Tibial nerve (tissue), 4 donors: ENCODE results near the gene CAMSAP1. TPM values are rescaled to one million over a fixed set of nuclear protein-coding genes. Genes with fewer than 3 reads are reported as not detected.
"Not testable (repeated sequence)": the region's sequence is repeated elsewhere in the genome, so short reads cannot be mapped to it uniquely, and the experiment has no call there.

Experiments used
- DNase-seq, 2 donors: peaks; one replicate each; pipeline ENCODE4 v3.0.0-alpha.2; 2019; ENCODE audit warnings: low spot score in 2 of 2
- H3K27ac ChIP-seq, 4 donors: fragments of 200-600 bp; sonication (generic) in 3 of 4; one replicate each; pipeline ENCODE4 v1.5.1; 2017 to 2019; ENCODE audit warnings: mild to moderate bottlenecking in 1 of 4
- H3K27me3 ChIP-seq, 2 donors: fragments of 200-600 bp; sonication (generic) in 1 of 2; one replicate each; pipeline versions ENCODE4 v1.5.1 to v1.6.0; 2017 to 2019
- H3K36me3 ChIP-seq, 3 donors: fragments of 200-600 bp; sonication (generic); one replicate each; pipeline ENCODE4 v1.5.1; 2018 to 2019
- H3K4me1 ChIP-seq, 4 donors: fragments of 200-600 bp; sonication (generic) in 3 of 4; one replicate each; pipeline ENCODE4 v1.5.1; 2017 to 2019
- H3K4me3 ChIP-seq, 4 donors: fragments of 200-600 bp; sonication (generic) in 3 of 4; one replicate each; pipeline ENCODE4 v1.5.1; 2017 to 2019; ENCODE audit warnings: mild to moderate bottlenecking in 1 of 4, moderate library complexity in 1 of 4
- H3K9me3 ChIP-seq, 4 donors: fragments of 200-600 bp; sonication (generic) in 3 of 4; one replicate each; pipeline ENCODE4 v1.5.1; 2017 to 2019
- CTCF ChIP-seq, 5 experiments: fragments of 200-600 bp in 3 of 5; fragments of 450-650 bp in 2 of 5; sonication (generic) in 3 of 5; IDR thresholded peaks; one replicate each; pipeline ENCODE4 v1.5.1; 2016 to 2019; ENCODE audit warnings: antibody characterized with exemption in 5 of 5, mild to moderate bottlenecking in 3 of 5, moderate library complexity in 2 of 5
- EP300 ChIP-seq, 2 donors: sonication (generic); formaldehyde crosslinking; IDR thresholded peaks; one replicate each; pipeline ENCODE4 v1.6.1; 2017; ENCODE audit warnings: antibody characterized with exemption in 2 of 2, mild to moderate bottlenecking in 1 of 2
- POLR2A ChIP-seq, 2 donors: fragments of 450-650 bp; IDR thresholded peaks; one replicate each; pipeline ENCODE4 v1.6.1; 2017; ENCODE audit warnings: antibody characterized with exemption in 2 of 2, mild to moderate bottlenecking in 2 of 2, moderate library complexity in 2 of 2
- WGBS, 2 donors: methylation state at CpG; one replicate each; pipeline ENCODE4 v1.1.5; 2018; 5-methylcytosine and 5-hydroxymethylcytosine counted together
- total RNA-seq, 4 donors: library from RNA; depleted of rRNA; stranded (reverse); fragments of >200 nt; gene quantifications; one replicate each; pipeline ENCODE4 v1.1.0, GENCODE V29; 2016

Gene CAMSAP1
- total RNA-seq, 4 donors from 2014 or later, result 27.6 to 40.8 (median 35.7) TPM

- no peak overlapping the region for H3K27ac ChIP-seq
- 84 to 88% methylated on average over 18 of the region's 18 CpGs for WGBS, 2 donors
Measured at GRCh38 chr9:135951889-135952663, 44.7 kb upstream of the CAMSAP1 start.

GRCh38 chr9:135951310-135951709, 44.0 kb upstream of the CAMSAP1 start:
- H3K27me3 ChIP-seq, H3K27ac ChIP-seq, H3K4me3 ChIP-seq, DNase-seq, H3K9me3 ChIP-seq: not testable (repeated sequence)
- peaks cover 2 to 80% (median 15%) of the 10 kb centered on the region in 3 donors for H3K36me3 ChIP-seq
- 95 to 96% methylated on average over 8 of the region's 8 CpGs for WGBS, 2 donors
- H3K4me1 ChIP-seq, result peaks cover 0 to 12% (median 2%) of the 10 kb centered on the region in 4 donors

More at GRCh38 chr9:135951889-135952663, 44.7 kb upstream of the CAMSAP1 start:
- no peak for DNase-seq
- TF ChIP-seq EP300 (IDR thresholded peaks at IDR 0.05) (no peak), POLR2A (IDR thresholded peaks at IDR 0.05) (no peak), CTCF (IDR thresholded peaks at IDR 0.05) (no peak)
- peaks cover 0 to 12% (median 2%) of the 10 kb centered on the region in 4 donors for H3K4me1 ChIP-seq
- H3K4me3 ChIP-seq, result no peak overlapping the region
- H3K27me3 ChIP-seq, result no peaks in the 10 kb centered on the region
- H3K9me3 ChIP-seq, result no peaks in the 10 kb centered on the region
- H3K36me3 ChIP-seq, result peaks cover 2 to 73% (median 15%) of the 10 kb centered on the region in 3 donors

GRCh38 chr9:135950841-135951240, 43.5 kb upstream of the CAMSAP1 start:
- Histone ChIP-seq H3K4me1 (peaks cover 0 to 12% (median 2%) of the 10 kb centered on the region in 4 donors), H3K36me3 (peaks cover 4 to 85% (median 15%) of the 10 kb centered on the region in 3 donors)
- H3K4me3 ChIP-seq, DNase-seq, H3K27me3 ChIP-seq, H3K9me3 ChIP-seq, H3K27ac ChIP-seq: not testable (repeated sequence)
- 92 to 97% methylated on average over 4 of the region's 4 CpGs for WGBS, 2 donors

- Histone ChIP-seq H3K27ac (peak overlapping the region in 1 of 4 donors; percentile 55), H3K27me3 (no peaks in the 10 kb centered on the region), H3K9me3 (no peaks in the 10 kb centered on the region), H3K4me1 (peaks cover 0 to 12% (median 2%) of the 10 kb centered on the region in 4 donors), H3K36me3 (peaks cover 6 to 91% (median 15%) of the 10 kb centered on the region in 3 donors), H3K4me3 (no peak overlapping the region)
- no peak for DNase-seq
- no peak for TF ChIP-seq CTCF (IDR thresholded peaks at IDR 0.05)
- TF ChIP-seq EP300 (IDR thresholded peaks at IDR 0.05), result no peak
- TF ChIP-seq POLR2A (IDR thresholded peaks at IDR 0.05), result no peak
- 74 to 81% methylated on average over 12 of the region's 12 CpGs for WGBS, 2 donors
Measured at GRCh38 chr9:135950135-135950682, 42.9 kb upstream of the CAMSAP1 start.

GRCh38 chr9:135949501-135950134, 42.3 kb upstream of the CAMSAP1 start:
- Histone ChIP-seq H3K4me1 (peaks cover 0 to 12% (median 2%) of the 10 kb centered on the region in 4 donors), H3K4me3 (no peak overlapping the region), H3K36me3 (peaks cover 6 to 91% (median 15%) of the 10 kb centered on the region in 3 donors), H3K9me3 (no peaks in the 10 kb centered on the region), H3K27me3 (no peaks in the 10 kb centered on the region), H3K27ac (peak overlapping the region in 2 of 4 donors; percentile 55 to 70)
- no peak for DNase-seq
- WGBS, 2 donors, result 77 to 78% methylated on average over 16 to 26 of the region's 26 CpGs
- TF ChIP-seq CTCF (IDR thresholded peaks at IDR 0.05), result no peak
- TF ChIP-seq POLR2A (IDR thresholded peaks at IDR 0.05), result no peak
- no peak for TF ChIP-seq EP300 (IDR thresholded peaks at IDR 0.05)

GRCh38 chr9:135948968-135949367, 41.6 kb upstream of the CAMSAP1 start:
- Histone ChIP-seq H3K4me3 (no peak overlapping the region), H3K4me1 (peaks cover 0 to 12% (median 2%) of the 10 kb centered on the region in 4 donors), H3K36me3 (peaks cover 8 to 91% (median 11%) of the 10 kb centered on the region in 3 donors), H3K27ac (peak overlapping the region in 2 of 4 donors; percentile 55 to 70), H3K9me3 (no peaks in the 10 kb centered on the region), H3K27me3 (no peaks in the 10 kb centered on the region)
- WGBS, 2 donors, result 70 to 74% methylated on average over 4 of the region's 4 CpGs
- no peak for DNase-seq
- TF ChIP-seq CTCF (IDR thresholded peaks at IDR 0.05), result no peak
- TF ChIP-seq POLR2A (IDR thresholded peaks at IDR 0.05), result no peak
- TF ChIP-seq EP300 (IDR thresholded peaks at IDR 0.05), result no peak
